Liver (tissue), 3 donors: ENCODE results near the gene KMT2E.

ENCODE experiments used
- ATF3 ChIP-seq: IDR thresholded peaks from 2 replicates; pipeline ENCODE4 v1.6.1; 2016; ENCODE audit warnings: antibody characterized with exemption
- CTCF ChIP-seq: fragments of 150-350 bp; IDR thresholded peaks from 2 replicates; pipeline ENCODE4 v1.5.1; 2017; ENCODE audit warnings: improper control_type of control experiment, low read depth, low read length; ENCODE audit not compliant: missing input control
- EGR1 ChIP-seq, 2 donors: IDR thresholded peaks; 2 replicates each; pipeline ENCODE4 v1.6.1; 2016 to 2018; ENCODE audit warnings: antibody characterized with exemption in 2 of 2, low read depth in 2 of 2
- FOXA1 ChIP-seq: IDR thresholded peaks from 2 replicates; pipeline ENCODE4 v1.6.1; 2016; ENCODE audit warnings: antibody characterized with exemption
- JUND ChIP-seq, 2 donors: IDR thresholded peaks; 2 replicates each; pipeline ENCODE4 v1.6.1; 2016; ENCODE audit warnings: antibody characterized with exemption in 2 of 2
- MAX ChIP-seq: IDR thresholded peaks from 2 replicates; pipeline ENCODE4 v1.6.1; 2016; ENCODE audit warnings: antibody characterized with exemption
- NR2F2 ChIP-seq: IDR thresholded peaks from 2 replicates; pipeline ENCODE4 v1.6.1; 2016; ENCODE audit warnings: antibody characterized with exemption
- RAD21 ChIP-seq, 2 donors: IDR thresholded peaks; 2 replicates each; pipeline ENCODE4 v1.6.1; 2016; ENCODE audit warnings: antibody characterized with exemption in 2 of 2, mild to moderate bottlenecking in 2 of 2
- REST ChIP-seq: IDR thresholded peaks from 2 replicates; pipeline ENCODE4 v1.6.1; 2016; ENCODE audit warnings: antibody characterized with exemption, mild to moderate bottlenecking
- RXRA ChIP-seq, 2 donors: IDR thresholded peaks; 2 replicates each; pipeline ENCODE4 v1.6.1; 2017 to 2018; ENCODE audit warnings: antibody characterized with exemption in 2 of 2, mild to moderate bottlenecking in 1 of 2
- TAF1 ChIP-seq: conservative IDR thresholded peaks from 2 replicates; pipeline ENCODE4 v1.6.1; 2016; ENCODE audit warnings: antibody characterized with exemption, mild to moderate bottlenecking
- YY1 ChIP-seq: IDR thresholded peaks from 2 replicates; pipeline ENCODE4 v1.6.1; 2016; ENCODE audit warnings: antibody characterized with exemption, mild to moderate bottlenecking
- donor health status: healthy.
- donor health status: healthy.

- TF ChIP-seq CTCF: no peak
- TF ChIP-seq TAF1: no peak
- no peak for TF ChIP-seq RAD21 (IDR thresholded peaks at IDR 0.05)
- no peak for TF ChIP-seq YY1
- no peak for TF ChIP-seq EGR1 (IDR thresholded peaks at IDR 0.05; ENCODE audit: low read depth in 2 of 2)
- TF ChIP-seq RXRA (IDR thresholded peaks at IDR 0.05): no peak
- no peak for TF ChIP-seq MAX
- TF ChIP-seq NR2F2: no peak
- no peak for TF ChIP-seq ATF3
- no peak for TF ChIP-seq JUND (IDR thresholded peaks at IDR 0.05)
- TF ChIP-seq REST: no peak
- no peak for TF ChIP-seq FOXA1
These were observed 41.5 kb upstream of the KMT2E start for GRCh38 chr7:104972500-104972899.
